Endothelial cell of umbilical vein (primary cell): ENCODE results near the gene MEGF11. TPM values are rescaled to one million over a fixed set of nuclear protein-coding genes. Genes with fewer than 3 reads are reported as not detected.

ENCODE experiments used
- BruUV-seq: library from RNA; stranded (reverse); fragments of 400-500 nt; replicated peaks from 2 replicates; lab custom pipeline; 2021; lab: Mats Ljungman, UMichigan
- CTCF ChIA-PET: fragments of 300-600, 350-600 bp; sonication (Branson Sonifier 250); formaldehyde crosslinking; loops from one replicate; lab custom pipeline; 2021; ENCODE audit warnings: antibody characterized with exemption, inconsistent platforms; lab: Charles Lee
- POLR2A ChIA-PET: fragments of 300-600, 350-600 bp; sonication (Branson Sonifier 250); formaldehyde crosslinking; loops from one replicate; lab custom pipeline; 2021; ENCODE audit warnings: antibody characterized with exemption, inconsistent platforms; lab: Charles Lee
- DNase-seq: peaks from one replicate; pipeline ENCODE4 v3.0.0-alpha.2; 2011; ENCODE audit warnings: low read depth, low spot score
- FAIRE-seq: peaks from 2 replicates; lab custom pipeline; 2011; peaks lifted over from hg19 to GRCh38; lab: Jason Lieb, UNC
- H2AFZ ChIP-seq: 2 replicates; pipeline ENCODE4 v1.6.0; 2012; ENCODE audit warnings: low read depth, low read length, control low read depth, inconsistent platforms
- H3K27ac ChIP-seq: 2 replicates; pipeline ENCODE4 v1.5.1; 2011; ENCODE audit warnings: low read depth, mild to moderate bottlenecking, control low read depth, low read length, moderate library complexity; ENCODE audit not compliant: insufficient read depth
- H3K27me3 ChIP-seq, 2 experiments: 2 replicates each; pipeline versions ENCODE4 v1.6.0 to v1.6.1; 2011; ENCODE audit warnings: low read length in 2 of 2, mixed read lengths in 1 of 2; ENCODE audit not compliant: control insufficient read depth in 2 of 2, insufficient read depth in 2 of 2
- H3K36me3 ChIP-seq, 2 experiments: 2 replicates in 1 of 2; 3 replicates in 1 of 2; pipeline ENCODE4 v1.5.1; 2011; ENCODE audit warnings: low read length in 2 of 2, mild to moderate bottlenecking in 1 of 2, moderate library complexity in 1 of 2; ENCODE audit not compliant: control insufficient read depth in 2 of 2, insufficient read depth in 2 of 2; ENCODE audit errors: extremely low read depth in 1 of 2
- H3K4me1 ChIP-seq: 3 replicates; pipeline ENCODE4 v1.5.1; 2011; ENCODE audit warnings: mild to moderate bottlenecking, low read length; ENCODE audit not compliant: control insufficient read depth, insufficient read depth; ENCODE audit errors: extremely low read depth
- H3K4me2 ChIP-seq: 2 replicates; pipeline ENCODE4 v1.6.1; 2011; ENCODE audit warnings: low read length, control low read depth, mixed read lengths; ENCODE audit not compliant: insufficient read depth
- H3K4me3 ChIP-seq, 3 experiments: fragments of 200-600 bp in 1 of 3; sonication (generic), shearing (Covaris generic) in 1 of 3; replicated peaks in 1 of 3; 2 replicates each; pipeline ENCODE4 v1.5.1; 2011 to 2016; ENCODE audit warnings: control low read depth in 3 of 3, low read length in 3 of 3, mild to moderate bottlenecking in 2 of 3, inconsistent platforms in 1 of 3, low read depth in 1 of 3, moderate library complexity in 1 of 3; ENCODE audit not compliant: insufficient read depth in 1 of 3
- H3K79me2 ChIP-seq: 2 replicates; pipeline ENCODE4 v1.6.0; 2012; ENCODE audit warnings: low read length, inconsistent platforms; ENCODE audit not compliant: control insufficient read depth, insufficient read depth
- H3K9ac ChIP-seq: replicated peaks from 2 replicates; pipeline ENCODE3; 2011; ENCODE audit warnings: low read length, control low read depth; ENCODE audit not compliant: insufficient read depth; ENCODE audit errors: extremely low read depth
- H3K9me1 ChIP-seq: replicated peaks from 3 replicates; pipeline ENCODE4 v1.6.0; 2011; ENCODE audit warnings: mild to moderate bottlenecking, low read length; ENCODE audit not compliant: control insufficient read depth, insufficient read depth; ENCODE audit errors: extremely low read depth
- H3K9me3 ChIP-seq: replicated peaks from 2 replicates; pipeline ENCODE4 v1.5.1; 2012; ENCODE audit warnings: low read length, inconsistent platforms; ENCODE audit not compliant: control insufficient read depth, insufficient read depth
- H4K20me1 ChIP-seq: replicated peaks from 2 replicates; pipeline ENCODE3; 2011; ENCODE audit warnings: mild to moderate bottlenecking, low read length; ENCODE audit not compliant: control insufficient read depth, insufficient read depth; ENCODE audit errors: extremely low read depth
- EZH2 ChIP-seq: IDR thresholded peaks from 2 replicates; pipeline ENCODE4 v1.6.1; 2012; ENCODE audit warnings: borderline replicate concordance, low read depth, mild to moderate bottlenecking, moderate library complexity, low read length, inconsistent platforms; ENCODE audit not compliant: severe bottlenecking
- FOS ChIP-seq: IDR thresholded peaks from 2 replicates; pipeline ENCODE4 v1.6.1; 2011; ENCODE audit warnings: mild to moderate bottlenecking, low read length, moderate library complexity, borderline replicate concordance; ENCODE audit not compliant: insufficient read depth
- GATA2 ChIP-seq: IDR thresholded peaks from 2 replicates; pipeline ENCODE4 v1.7.0; 2011; ENCODE audit warnings: low read depth, mild to moderate bottlenecking, moderate library complexity, mixed read lengths, low read length; ENCODE audit not compliant: insufficient read length, insufficient read depth
- JUN ChIP-seq: IDR thresholded peaks from 2 replicates; pipeline ENCODE4 v1.6.1; 2011; ENCODE audit warnings: borderline replicate concordance, low read depth; ENCODE audit not compliant: insufficient read length, insufficient read depth
- POLR2A ChIP-seq: IDR thresholded peaks from 2 replicates; pipeline ENCODE4 v1.6.1; 2012; ENCODE audit warnings: low read depth, mild to moderate bottlenecking, control low read depth, low read length
- dilution Hi-C: fragments of 300-500 bp; cut with MboI; formaldehyde crosslinking; loops from one replicate; pipeline ENCODE4 v1.15.0; 2019; ENCODE audit warnings: low sequenced_read_pairs; ENCODE audit not compliant: extremely low pct_ligation_motif_present
- intact Hi-C: fragments of 100-400 bp; cut with micrococcal nuclease; formaldehyde crosslinking; loops from one replicate; pipeline ENCODE4 v1.10.0; 2022
- polyA plus RNA-seq, 4 experiments: library from polyadenylated mRNA; depleted of rRNA in 3 of 4; stranded (reverse) in 3 of 4; unstranded in 1 of 4; fragments of >200 nt; gene quantifications; 2 replicates each; pipeline versions ENCODE4 v1.2.1 to v1.2.3, GENCODE V29; 2011 to 2012; ENCODE audit warnings: missing spikeins in 1 of 4
- total RNA-seq: library from RNA; stranded (reverse); gene quantifications from 2 replicates; pipeline ENCODE4 v1.2.3, GENCODE V29; 2021
- TF ChIP-seq, protein P1 (sequence below): IDR thresholded peaks from 2 replicates; pipeline ENCODE4 v1.6.1; 2011; ENCODE audit not compliant: insufficient read depth, insufficient read length
- TF ChIP-seq, protein P2 (sequence below), 2 donors: IDR thresholded peaks; 1 replicate in 1 of 2; 2 replicates in 1 of 2; pipeline ENCODE4 v1.5.1; 2011; ENCODE audit warnings: low read length in 2 of 2, mild to moderate bottlenecking in 2 of 2, moderate library complexity in 2 of 2, control low read depth in 1 of 2, inconsistent platforms in 1 of 2, low read depth in 1 of 2; ENCODE audit not compliant: insufficient read depth in 1 of 2; ENCODE audit errors: extremely low read depth in 1 of 2

The MEGF11 gene
- total and polyA plus RNA-seq, 2 donors (not counting 3 experiments of a cell fraction or from before 2014, with no cell fraction given) = not detected

DNA sequence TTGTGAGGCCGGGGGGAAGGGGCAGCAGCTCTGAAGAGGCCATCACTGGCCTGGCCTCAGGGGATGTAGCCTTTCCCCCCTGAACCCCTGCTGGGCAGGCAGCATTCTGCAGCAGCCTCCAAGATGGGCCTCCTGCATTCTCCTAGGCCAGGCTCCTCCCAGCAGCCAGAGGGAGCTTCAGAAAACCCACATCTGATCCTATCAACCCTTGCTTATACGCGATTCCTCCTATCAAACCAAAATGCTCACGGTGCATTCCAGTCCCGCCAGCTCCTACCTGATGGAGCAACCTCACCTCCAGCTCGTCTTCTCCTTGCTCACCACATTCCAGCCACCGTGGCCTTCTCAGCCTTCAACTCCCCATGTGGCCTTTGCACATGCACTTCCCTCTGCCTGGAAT, 85.7 kb downstream of the MEGF11 start:
- no peak overlapping the region for H2AFZ ChIP-seq
- no peaks in the 10 kb centered on the region for H4K20me1 ChIP-seq
- FAIRE-seq = no peak
- H3K36me3 ChIP-seq = no peaks in the 10 kb centered on the region
- TF ChIP-seq FOS (no peak), GATA2 (no peak), JUN (no peak), POLR2A (no peak), EZH2 (no peak)
- TF ChIP-seq, protein P1, sequence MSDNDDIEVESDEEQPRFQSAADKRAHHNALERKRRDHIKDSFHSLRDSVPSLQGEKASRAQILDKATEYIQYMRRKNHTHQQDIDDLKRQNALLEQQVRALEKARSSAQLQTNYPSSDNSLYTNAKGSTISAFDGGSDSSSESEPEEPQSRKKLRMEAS = no peak
- TF ChIP-seq, protein P2, sequence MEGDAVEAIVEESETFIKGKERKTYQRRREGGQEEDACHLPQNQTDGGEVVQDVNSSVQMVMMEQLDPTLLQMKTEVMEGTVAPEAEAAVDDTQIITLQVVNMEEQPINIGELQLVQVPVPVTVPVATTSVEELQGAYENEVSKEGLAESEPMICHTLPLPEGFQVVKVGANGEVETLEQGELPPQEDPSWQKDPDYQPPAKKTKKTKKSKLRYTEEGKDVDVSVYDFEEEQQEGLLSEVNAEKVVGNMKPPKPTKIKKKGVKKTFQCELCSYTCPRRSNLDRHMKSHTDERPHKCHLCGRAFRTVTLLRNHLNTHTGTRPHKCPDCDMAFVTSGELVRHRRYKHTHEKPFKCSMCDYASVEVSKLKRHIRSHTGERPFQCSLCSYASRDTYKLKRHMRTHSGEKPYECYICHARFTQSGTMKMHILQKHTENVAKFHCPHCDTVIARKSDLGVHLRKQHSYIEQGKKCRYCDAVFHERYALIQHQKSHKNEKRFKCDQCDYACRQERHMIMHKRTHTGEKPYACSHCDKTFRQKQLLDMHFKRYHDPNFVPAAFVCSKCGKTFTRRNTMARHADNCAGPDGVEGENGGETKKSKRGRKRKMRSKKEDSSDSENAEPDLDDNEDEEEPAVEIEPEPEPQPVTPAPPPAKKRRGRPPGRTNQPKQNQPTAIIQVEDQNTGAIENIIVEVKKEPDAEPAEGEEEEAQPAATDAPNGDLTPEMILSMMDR (IDR thresholded peaks at IDR 0.05; ENCODE audit: extremely low read depth in 1 of 2, insufficient read depth in 1 of 2, low read depth in 1 of 2, low read length in 2 of 2) = no peak
- intact Hi-C loops (no loop called here), dilution Hi-C loops (no loop called here)
- H3K9ac ChIP-seq = no peak overlapping the region
- no peak overlapping the region for H3K4me3 ChIP-seq
- ChIA-PET CTCF (interaction anchor here (1.2 kb wide), 1 partner anchor 102 kb away, joined by 3 read pairs; no protein-coding TSS in a partner anchor), POLR2A (no interaction called here)
- BruUV-seq = no TSS peak
- H3K27me3 ChIP-seq = peaks cover 1 to 2% of the 10 kb centered on the region in 2 experiments
- H3K79me2 ChIP-seq = no peaks in the 10 kb centered on the region
- H3K4me1 ChIP-seq = no peaks in the 10 kb centered on the region
- no peak overlapping the region for H3K27ac ChIP-seq
- no peaks in the 10 kb centered on the region for H3K9me3 ChIP-seq
- H3K4me2 ChIP-seq = no peak overlapping the region
- DNase-seq = no peak
- H3K9me1 ChIP-seq = no peaks in the 10 kb centered on the region
